Activated T-helper 1 cell treated with anti-CD3 and anti-CD28 coated beads, Interleukin-2, amount 50 U/mL, for 16 hours (primary cell): ENCODE results near the gene FZD7.

Experiments
- DNase-seq, 2 donors: peaks; one replicate each; pipeline ENCODE4 v3.0.0-alpha.2; 2020; ENCODE audit warnings: low read depth in 1 of 2, low spot score in 1 of 2

The FZD7 gene

DNA sequence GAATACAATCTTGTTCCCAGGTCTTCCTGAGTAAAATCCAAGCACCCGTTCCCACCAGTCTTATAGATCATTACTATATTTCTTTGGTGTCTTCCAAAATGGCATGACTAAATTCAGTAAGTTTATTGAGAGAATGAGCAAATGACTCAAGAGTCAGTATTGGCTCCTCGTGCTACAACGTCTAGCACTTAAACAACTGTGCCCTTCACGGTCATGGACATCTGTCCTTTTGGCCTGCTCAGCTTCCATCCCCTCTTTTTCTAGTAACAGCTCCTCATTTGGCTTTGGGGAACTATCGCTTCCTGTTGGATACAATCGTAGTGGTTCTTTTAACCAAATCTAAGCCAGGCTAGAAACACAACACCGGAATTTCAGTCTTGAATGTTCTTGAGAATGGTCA is 24.1 kb upstream of the FZD7 start:
- DNase-seq = no peak

DNA sequence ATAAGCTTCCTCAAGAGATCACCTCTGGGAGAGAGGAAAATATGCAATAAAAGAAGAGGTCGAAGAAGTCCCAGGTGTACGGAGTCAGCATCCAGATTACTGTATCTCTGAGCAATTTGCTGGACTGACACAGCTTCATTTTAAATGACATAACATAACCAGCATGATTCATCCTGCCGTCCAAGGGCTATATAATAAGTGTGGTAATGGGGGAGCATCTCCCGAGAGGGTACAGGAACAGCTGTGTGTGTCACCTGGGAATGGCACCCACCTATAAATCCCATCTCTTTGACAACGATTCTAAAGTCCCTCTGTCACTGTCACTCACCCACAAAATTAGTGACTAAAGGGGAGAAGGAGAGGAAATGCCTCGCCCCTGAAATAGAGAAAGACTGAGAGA is 19.3 kb upstream of the FZD7 start:
- DNase-seq = no peak

DNA sequence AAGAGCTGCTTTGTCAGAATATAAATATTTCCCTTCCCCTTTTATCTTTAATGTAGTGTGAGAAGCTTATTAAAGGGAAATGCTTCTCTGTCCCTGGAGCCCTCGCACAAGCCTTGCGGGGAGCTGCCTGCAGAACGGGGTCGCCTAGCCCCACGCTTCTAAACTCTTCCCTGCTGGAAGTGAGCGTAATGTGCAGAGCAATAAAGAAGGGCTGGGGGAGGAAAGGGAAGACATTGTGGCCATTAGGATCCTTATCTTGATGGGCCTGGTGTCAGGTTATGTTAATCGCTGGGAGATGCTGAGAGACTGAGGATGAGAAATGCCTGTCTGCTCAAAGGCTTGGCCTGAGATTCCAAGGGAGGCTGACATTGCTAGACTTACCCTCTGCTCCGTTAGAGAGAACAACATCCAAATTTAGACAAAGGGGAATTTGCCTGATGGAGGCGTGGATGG is 18.9 kb upstream of the FZD7 start:
- no peak for DNase-seq

DNA sequence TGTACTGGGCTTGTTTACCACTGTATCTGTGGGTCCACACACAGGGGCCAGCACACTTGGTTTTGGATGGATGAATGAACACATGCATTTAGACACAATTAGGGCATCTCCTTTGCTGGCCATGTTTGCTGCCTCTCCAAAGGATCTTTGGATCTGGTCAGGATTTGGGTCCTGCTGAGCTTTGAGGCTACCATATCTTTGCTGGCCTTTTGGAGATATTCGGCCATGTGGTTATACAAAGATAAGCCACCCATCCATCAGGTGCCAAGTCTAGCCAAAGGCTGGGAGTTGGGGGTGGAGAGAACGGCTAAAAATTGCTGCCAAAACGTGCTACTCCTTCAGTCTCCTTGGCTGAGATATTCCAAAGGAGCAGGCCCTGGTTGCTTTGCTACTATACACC is 18.2 kb upstream of the FZD7 start:
- no peak for DNase-seq

DNA sequence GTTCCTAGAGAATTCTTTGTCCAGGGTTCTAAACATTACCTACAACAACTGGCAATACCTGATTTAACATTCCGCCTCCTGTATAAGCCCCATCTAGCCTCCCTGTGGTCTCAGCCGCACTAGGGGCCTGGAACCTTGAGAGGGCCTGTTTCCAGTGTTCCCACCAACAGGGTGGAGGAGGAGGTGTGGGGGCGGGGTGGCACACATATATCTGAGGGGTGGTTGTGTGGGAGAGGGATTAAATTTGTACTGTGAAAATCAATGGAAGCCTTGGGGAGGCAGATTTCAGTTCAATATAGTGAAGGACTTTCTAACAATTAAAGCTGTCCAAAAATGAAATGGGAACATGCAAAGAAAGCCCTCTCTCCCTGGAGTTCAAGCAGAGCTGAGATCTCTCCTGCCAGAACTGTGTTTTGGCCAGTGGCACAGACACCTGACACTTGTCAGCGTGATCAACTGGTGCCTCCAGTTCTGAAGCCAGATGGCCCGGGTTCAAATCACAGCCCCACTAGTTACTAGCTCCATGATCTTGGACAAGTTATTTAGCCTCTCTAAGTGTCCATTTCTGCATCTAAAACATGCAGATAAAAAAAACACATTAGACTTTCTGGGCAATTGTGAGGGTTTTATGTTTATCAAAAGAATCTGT is 17.0 kb upstream of the FZD7 start:
- DNase-seq = no peak

DNA sequence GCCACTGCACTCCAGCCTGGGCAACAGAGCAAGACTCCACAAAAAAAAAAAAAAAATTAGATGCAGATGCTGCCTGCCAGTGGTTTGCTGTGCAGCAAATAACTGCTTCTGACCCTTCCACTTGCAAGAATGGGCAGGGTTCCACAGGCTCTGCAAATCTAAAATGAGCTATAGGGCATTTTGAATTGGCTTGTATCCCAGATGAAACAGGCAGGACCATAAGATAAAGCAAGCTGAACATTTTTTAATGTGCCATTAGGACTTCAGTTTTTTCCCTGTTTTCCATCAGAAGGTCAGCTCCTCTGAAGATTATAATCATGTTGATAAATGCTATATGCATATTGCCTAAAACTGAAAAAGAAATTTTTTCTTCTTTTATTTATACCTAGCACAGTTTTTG is 15.7 kb upstream of the FZD7 start:
- DNase-seq = no peak

DNA sequence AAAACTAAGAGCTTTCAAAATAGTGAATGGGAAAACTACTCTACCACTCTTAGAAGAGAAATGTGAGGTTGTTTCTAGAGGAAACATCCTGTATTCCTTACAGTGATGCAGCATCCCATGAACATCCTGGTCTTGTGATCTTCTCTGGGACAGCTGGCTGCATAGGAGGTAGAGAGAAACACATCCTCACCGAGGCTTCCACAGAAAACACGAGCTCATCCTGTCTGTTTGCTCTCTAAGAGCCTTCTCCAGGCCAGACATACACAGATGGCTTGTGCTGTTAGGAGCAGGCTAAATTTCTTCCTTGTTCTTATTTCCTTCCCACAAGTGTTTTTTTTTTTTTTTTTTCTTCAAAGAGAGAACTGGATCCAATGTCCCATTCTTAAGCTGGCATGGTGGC is 14.7 kb upstream of the FZD7 start:
- DNase-seq = no peak

DNA sequence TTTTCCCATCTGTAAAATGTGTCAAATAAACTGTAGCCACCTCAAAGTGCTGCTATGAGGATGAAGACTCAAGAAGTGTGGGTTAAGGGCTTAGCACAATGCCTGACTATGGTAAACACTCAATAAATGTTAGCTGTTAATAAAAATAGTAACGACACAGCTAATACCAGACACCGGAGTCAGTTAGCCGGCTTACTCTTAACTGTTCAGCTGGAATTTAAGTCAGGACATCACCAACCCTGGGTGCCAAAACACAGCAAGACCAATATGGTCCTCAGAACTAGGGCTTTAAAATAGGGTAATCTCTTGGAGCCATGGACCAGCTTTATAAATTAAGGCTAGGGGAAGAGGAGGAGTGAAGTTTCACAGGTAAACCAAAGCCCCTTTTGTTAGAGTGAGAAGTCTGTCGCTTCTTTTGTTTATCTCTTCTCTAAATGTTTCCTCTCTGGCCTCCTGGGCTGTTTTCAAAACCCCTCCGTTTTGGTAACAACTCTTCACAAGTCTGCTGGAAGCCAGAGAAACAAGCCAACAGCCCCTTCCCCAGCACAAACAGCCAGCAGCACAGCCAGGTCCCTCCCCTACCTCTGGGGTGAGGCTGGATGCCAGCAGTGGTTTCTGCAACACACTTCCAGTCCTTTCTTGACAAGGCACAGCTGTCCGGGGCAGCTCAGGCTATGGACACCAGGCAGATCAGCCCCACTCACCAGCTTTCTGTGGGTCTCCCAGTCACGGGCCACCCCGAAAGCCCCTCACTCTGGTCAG is 13.8 kb upstream of the FZD7 start:
- no peak for DNase-seq

DNA sequence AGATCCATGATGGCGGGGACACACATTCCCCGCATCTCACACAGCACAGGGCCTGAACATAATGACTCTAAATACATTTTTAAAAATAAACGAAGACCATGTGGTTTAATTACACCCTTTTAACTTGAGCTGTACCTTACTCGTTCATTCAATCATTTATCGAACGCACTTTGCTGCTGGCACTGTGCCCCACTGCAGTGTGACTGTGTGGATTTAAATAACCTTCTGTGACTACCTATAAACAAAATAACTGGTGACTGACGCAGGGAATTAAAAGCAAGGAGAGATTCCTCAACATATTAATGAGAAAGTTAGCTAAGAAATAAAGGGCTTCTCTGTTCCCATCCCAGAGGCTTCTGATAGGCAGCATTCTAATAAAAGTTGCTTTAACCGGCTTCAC is 10.9 kb upstream of the FZD7 start:
- no peak for DNase-seq

DNA sequence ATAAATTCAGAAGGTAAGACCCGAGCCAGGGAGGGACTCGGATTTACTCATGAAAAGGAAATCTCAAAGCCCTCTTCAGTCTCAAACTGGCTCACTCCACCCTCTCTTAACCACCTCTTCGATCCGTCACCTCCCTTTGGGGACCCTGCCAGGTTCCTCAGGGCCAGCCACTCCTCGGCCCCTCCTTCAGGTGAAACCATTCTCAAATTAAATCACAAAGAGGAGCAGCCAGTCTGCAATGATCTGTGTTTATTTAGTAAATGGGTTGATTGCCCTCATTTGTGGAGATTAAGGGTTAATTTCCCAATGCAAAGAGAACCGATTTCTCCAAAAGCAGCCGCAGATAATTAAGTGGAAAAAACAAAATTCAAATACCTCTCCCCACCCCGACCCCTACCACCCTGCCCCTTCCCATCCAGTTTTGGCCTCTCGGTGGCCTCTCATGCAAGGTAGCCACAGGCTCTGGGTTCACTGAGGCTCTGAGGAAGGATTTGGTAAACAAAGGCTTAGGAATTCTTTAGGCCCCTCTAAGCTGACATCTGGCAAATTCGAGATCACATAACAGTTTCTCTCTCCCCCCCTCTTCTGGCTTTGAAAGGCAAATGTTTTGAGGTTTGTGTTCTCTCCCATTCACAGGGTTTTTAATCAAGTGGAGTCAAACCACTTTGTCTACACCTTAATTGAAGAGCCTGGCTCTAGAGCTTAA is 10.3 kb upstream of the FZD7 start:
- no peak for DNase-seq

DNA sequence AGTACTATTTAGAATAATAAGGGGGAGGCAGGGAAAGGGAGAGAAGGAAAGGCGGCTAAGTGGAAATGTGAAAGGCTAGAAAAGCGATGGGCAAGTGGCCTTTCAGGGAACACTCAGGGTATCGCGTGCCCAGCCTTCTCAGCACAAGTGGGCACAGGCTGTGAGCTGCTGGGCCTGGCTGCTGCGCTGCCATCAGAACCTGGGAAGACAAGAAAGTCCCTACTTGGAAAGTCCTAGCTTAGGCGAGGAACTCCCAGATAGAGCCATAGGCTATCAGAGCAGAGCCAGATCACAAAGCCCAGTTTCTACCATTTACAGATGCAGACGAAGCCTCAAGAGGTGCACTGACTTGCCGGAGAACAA is 9.8 kb upstream of the FZD7 start:
- DNase-seq = no peak

DNA sequence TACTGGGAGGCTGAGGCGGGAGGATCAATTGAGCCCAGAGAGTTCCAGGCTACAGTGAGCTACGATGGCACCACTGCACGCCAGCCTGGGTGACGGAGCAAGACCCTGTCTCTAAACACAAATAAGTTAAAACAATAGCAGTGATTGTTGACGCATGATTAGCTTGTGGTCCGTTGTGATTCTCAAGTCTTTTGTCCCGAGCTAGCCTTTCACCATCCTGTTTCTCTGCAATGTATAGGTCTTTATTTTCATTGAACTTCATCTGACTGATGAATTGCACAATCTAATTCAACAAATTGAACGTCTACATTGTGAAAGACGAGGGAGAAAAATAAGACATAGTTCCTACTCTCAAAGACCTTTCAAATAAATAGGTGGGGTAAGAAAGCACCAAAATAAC is 8.8 kb upstream of the FZD7 start:
- DNase-seq = no peak

DNA sequence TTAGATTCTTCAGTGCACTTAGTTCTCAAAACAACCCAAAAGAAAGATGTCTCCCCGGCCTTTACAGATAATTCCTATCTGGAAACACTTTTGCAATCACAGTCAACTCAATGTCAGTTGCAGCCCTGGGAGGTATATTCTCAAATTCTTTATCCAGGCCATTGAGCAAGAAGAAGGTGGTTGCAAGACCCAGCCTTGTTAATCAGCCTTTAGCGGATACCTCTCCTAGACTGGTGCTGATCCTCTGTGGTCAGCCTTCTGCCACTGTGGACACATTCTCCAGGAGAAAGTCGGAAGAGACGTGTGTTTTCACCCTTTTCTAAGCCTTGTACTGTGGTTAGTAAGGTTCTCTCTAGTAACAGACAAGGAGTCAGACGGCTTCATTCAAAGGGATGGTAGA is 7.8 kb upstream of the FZD7 start:
- no peak for DNase-seq

DNA sequence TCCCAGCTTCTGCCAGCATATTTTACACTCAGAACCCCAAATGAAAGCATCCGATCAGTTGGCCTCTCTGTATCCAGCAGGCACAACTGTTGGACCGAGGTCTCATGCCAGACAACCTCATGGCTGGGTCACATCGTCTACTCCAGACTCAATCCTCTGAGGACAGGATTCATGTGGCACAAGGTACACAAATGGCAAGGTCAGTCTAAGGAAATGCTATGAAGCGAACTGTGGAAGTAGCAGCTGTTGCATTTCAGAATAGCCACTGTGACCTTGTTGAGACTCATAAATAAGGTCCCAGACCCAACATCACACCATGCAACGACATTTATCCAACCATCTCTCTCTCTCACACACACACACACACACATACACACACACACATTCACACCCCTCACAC is 7.1 kb upstream of the FZD7 start:
- no peak for DNase-seq

DNA sequence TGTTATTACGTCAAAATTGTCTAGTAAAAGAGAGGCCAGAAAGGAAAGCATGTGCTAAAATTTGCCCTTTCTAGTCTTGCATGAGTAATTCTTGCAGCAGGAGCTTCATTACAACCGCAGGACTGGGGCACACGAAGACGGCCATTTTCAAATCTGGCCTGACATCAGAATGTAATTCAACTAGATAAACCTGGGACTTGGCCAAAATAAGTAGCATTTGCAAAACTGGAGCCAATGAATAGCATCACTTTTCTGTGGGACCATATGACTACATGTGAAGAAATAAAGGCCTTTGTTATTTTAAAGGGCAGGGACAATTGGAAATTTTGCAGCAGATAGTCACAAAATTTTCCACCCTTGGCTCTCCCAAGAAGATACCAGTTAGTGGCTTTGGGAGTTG is 3.0 kb upstream of the FZD7 start:
- no peak for DNase-seq

DNA sequence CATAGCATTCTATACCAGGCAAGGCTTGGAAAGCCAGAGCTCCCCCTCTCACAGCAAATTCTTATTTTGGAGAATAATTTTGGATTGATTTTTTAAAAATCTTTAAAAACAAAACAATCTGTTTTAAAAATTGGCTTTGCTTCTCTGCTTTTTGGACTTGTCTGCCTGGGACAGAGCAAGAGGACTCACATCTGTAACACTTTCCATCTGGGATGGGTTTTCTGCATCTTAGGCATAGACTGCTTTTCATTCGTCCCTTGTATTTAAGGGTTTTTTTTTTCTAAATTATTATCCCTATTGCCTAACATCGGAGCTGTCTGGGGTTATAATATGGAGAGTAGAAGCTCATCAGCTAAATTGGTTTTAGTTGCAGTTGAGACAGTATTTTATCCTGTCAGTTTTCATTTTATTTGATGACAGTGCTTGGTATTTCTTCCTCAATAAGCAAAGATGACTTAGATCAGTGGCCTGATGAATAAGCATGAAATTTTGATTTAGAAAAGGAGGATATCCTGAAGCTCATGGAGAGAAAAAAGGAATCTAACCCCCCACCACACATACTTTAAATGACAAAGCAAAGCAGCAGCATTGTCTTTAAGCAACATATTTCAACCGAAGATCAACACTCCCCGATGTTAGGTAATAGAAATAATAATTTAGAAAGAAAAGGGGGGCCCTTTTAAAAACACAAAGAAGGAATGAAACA is 2.3 kb upstream of the FZD7 start:
- no peak for DNase-seq

DNA sequence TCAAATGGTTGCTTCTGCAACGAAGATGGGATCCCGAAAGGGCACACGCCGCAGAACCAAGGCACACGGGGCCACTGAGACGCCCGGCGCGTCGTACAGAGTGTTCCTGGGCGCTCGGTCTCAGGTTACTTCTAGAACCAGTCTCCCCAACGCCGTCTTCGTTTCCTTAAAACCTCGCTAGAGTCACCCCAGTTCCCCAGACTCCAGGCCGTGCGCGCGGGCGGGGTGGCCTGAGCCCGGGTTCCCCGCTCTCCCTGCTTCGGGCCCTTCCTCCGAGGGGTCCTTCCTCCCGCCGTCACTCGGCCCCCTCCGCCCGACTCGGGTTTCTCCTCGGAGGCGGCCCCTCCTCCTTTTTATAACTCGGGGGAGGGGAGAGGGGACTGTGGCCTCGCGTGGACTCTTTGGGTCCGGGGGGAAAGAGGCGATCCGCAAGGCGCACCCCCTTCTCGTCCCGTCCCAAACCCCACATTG is 774 bp upstream of the FZD7 start:
- peak in 1 of 2 donors; percentile 11 for DNase-seq

DNA sequence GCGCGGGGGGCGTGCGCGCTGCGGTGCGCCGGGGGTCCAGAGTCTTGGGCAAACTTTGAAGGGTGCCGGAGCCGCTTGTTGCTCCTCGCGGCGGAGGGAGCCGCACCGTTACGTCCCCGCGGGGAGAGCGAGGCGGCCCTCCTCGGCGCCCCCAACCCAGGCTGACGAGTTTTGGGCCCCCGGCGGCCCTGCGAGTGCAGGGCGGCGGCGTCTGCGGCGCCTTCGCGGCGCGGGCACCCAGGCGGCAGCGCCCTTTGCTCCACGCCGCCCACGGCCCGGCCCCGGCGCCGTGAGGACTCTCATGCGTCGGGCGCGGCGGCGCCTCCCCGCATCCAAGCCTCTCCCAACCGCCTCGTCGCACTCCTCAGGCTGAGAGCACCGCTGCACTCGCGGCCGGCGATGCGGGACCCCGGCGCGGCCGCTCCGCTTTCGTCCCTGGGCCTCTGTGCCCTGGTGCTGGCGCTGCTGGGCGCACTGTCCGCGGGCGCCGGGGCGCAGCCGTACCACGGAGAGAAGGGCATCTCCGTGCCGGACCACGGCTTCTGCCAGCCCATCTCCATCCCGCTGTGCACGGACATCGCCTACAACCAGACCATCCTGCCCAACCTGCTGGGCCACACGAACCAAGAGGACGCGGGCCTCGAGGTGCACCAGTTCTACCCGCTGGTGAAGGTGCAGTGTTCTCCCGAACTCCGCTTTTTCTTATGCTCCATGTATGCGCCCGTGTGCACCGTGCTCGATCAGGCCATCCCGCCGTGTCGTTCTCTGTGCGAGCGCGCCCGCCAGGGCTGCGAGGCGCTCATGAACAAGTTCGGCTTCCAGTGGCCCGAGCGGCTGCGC is 814 bp downstream of the FZD7 start:
- DNase-seq = no peak

DNA sequence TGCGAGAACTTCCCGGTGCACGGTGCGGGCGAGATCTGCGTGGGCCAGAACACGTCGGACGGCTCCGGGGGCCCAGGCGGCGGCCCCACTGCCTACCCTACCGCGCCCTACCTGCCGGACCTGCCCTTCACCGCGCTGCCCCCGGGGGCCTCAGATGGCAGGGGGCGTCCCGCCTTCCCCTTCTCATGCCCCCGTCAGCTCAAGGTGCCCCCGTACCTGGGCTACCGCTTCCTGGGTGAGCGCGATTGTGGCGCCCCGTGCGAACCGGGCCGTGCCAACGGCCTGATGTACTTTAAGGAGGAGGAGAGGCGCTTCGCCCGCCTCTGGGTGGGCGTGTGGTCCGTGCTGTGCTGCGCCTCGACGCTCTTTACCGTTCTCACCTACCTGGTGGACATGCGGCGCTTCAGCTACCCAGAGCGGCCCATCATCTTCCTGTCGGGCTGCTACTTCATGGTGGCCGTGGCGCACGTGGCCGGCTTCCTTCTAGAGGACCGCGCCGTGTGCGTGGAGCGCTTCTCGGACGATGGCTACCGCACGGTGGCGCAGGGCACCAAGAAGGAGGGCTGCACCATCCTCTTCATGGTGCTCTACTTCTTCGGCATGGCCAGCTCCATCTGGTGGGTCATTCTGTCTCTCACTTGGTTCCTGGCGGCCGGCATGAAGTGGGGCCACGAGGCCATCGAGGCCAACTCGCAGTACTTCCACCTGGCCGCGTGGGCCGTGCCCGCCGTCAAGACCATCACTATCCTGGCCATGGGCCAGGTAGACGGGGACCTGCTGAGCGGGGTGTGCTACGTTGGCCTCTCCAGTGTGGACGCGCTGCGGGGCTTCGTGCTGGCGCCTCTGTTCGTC is 1.7 kb downstream of the FZD7 start:
- no peak for DNase-seq

DNA sequence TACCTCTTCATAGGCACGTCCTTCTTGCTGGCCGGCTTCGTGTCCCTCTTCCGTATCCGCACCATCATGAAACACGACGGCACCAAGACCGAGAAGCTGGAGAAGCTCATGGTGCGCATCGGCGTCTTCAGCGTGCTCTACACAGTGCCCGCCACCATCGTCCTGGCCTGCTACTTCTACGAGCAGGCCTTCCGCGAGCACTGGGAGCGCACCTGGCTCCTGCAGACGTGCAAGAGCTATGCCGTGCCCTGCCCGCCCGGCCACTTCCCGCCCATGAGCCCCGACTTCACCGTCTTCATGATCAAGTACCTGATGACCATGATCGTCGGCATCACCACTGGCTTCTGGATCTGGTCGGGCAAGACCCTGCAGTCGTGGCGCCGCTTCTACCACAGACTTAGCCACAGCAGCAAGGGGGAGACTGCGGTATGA is 2.3 kb downstream of the FZD7 start:
- DNase-seq = no peak
